GM20431 (cell line): ENCODE measurements around the gene IGLL5.

ENCODE experiments used
- in situ Hi-C: fragments of 300-500 bp; cut with MseI, MboI; formaldehyde crosslinking; loops from one replicate; pipeline ENCODE4 v1.15.0; 2020; ENCODE audit warnings: low sequenced_read_pairs; ENCODE audit not compliant: unreplicated experiment

The IGLL5 gene

GRCh38 chr22:22935056-22935545 is 47.5 kb downstream of the IGLL5 start:
- in situ Hi-C loops: no loop called here

- in situ Hi-C loops: no loop called here
These were observed 48.0 kb downstream of the IGLL5 start for GRCh38 chr22:22935546-22936157.

- in situ Hi-C loops: no loop called here
These were observed 48.7 kb downstream of the IGLL5 start for GRCh38 chr22:22936180-22936914.

- in situ Hi-C loops: no loop called here
These were observed 49.5 kb downstream of the IGLL5 start for GRCh38 chr22:22936915-22937656.

GRCh38 chr22:22937894-22938480 is 50.4 kb downstream of the IGLL5 start:
- in situ Hi-C loops: no loop called here

- in situ Hi-C loops: no loop called here
These were observed 51.3 kb downstream of the IGLL5 start for GRCh38 chr22:22938672-22939587.

- in situ Hi-C loops: no loop called here
These were observed 52.2 kb downstream of the IGLL5 start for GRCh38 chr22:22939588-22940368.

- in situ Hi-C loops: no loop called here
These were observed 53.5 kb downstream of the IGLL5 start for GRCh38 chr22:22940961-22941605.

- in situ Hi-C loops: no loop called here
These were observed 54.4 kb downstream of the IGLL5 start for GRCh38 chr22:22941831-22942510.

GRCh38 chr22:22942511-22943329 is 55.1 kb downstream of the IGLL5 start:
- in situ Hi-C loops: no loop called here

- in situ Hi-C loops: no loop called here
These were observed 56.1 kb downstream of the IGLL5 start for GRCh38 chr22:22943521-22944267.

- in situ Hi-C loops: no loop called here
These were observed 56.8 kb downstream of the IGLL5 start for GRCh38 chr22:22944268-22944985.

GRCh38 chr22:22945195-22945594 is 57.6 kb downstream of the IGLL5 start:
- in situ Hi-C loops: no loop called here
